Activated CD4-positive, CD25-positive, alpha-beta regulatory T cell (primary cell): ENCODE measurements around the gene APBA3.

Experiments used
- DNase-seq, 4 experiments: peaks; one replicate each; lab custom pipeline; 2025; lab: John Stamatoyannopoulos, UW

APBA3 gene

DNA sequence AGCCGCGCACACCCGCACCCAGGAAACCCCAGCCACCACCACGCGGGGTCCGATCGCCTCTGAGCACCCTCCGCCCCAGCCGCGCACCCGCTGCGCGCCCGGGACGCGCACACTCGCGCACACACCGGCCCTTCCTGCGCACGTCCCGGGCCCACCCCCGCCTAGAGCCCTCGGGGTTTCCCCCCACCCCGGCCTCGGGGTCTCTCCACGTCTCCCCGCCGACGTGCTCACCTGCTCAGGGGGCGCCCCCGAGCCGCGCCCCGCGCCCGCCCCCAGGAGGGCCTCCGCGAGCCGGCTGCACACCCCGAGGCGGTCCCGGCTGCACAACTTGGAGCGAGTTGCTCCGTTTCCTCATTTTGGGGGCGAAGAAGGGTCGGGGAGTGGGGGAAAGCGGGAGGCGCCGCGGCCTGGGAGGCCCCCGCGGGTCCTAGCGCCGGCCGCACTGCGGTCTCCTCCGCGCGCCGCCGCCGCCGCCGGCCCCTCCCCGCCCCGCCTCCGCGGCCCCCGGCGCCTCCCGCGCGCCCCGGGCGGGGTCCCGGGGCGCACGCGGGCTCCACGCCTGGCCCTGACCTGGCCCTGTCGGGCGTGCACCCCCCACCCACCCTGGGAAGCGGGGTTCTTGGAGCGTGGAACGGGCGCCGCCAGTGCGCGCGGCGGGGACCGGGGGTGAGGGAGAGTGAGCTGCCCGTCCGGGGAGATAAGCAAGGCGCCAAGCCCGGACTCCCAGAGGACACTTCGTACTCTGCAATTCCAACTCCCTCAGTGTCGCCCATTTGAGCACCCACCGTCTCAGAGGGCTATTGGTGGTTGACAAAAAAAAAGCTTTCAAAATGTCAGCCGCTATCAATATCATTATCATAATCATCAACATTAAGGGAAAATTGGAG lies 24.7 kb upstream of the APBA3 start, which contains the start of gene MATK:
Gene MATK, minus strand, starts transcription at position 444 of the 887 bp plus-strand sequence. CDS start 1,246 bp downstream, outside the sequence.
- DNase-seq, result no peak

DNA sequence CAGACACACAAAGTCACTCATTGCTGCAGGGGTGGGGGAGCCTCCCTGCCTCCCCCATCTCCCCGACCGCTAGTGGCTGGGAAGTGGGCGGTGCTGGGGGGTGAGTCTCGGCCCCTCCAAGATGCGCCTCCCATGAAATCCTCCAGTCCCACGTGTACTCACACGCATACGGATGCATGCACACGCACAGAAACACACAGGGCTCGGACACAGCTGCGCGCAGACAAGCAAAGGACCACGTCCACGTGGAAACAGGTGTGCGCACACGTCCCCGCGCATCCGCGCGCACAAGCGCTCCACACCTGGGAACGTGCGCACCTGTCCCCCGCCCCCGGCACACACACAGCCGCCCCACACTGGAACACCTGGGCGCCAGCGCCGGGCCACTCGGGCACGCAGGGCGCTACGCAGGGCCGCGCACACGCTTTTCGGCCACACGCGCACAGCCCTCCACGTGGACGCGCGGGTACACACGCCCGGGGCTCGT lies 24.0 kb upstream of the APBA3 start:
- no peak for DNase-seq

DNA sequence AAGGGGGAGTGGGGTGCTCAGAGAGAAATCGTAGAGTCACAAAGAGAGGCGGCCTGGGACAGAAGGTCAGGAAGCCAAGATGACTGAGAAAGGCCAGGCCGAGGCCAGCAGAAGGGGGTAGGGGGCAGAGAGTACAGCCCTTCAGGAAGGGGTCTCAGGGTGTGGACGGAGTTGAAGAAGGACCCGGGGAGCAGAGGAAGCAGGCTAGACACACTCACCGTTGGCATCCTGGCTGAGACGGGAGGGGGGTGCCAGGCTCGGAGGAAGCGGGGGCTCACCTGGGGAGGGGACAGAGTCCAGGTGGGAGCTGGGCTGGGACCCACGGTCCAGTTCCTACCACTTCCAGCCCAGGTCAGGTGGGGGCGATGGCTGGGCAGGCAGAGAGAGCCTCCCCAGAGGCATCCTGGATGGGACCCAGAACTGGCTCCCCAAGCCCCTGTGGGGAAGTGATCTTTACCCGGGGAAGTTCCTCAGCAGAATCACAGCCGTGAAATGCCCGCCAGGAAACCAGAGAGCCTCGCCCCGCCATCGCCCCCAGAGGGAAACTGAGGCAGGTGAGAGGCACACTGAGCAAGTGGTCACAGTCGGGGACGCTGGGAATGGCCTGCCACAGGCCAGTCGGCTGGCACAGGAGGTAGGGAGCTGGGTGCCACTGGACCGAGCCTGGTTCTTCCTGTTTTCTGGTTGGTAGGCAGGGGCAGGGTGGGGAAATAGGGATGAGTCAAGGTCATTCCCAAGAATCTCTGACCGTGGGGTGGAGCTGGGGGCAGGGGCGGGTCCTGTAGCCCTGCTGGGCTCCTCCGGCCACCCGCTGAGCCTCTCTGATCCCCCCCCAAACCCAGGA lies 23.3 kb upstream of the APBA3 start:
- no peak for DNase-seq

DNA sequence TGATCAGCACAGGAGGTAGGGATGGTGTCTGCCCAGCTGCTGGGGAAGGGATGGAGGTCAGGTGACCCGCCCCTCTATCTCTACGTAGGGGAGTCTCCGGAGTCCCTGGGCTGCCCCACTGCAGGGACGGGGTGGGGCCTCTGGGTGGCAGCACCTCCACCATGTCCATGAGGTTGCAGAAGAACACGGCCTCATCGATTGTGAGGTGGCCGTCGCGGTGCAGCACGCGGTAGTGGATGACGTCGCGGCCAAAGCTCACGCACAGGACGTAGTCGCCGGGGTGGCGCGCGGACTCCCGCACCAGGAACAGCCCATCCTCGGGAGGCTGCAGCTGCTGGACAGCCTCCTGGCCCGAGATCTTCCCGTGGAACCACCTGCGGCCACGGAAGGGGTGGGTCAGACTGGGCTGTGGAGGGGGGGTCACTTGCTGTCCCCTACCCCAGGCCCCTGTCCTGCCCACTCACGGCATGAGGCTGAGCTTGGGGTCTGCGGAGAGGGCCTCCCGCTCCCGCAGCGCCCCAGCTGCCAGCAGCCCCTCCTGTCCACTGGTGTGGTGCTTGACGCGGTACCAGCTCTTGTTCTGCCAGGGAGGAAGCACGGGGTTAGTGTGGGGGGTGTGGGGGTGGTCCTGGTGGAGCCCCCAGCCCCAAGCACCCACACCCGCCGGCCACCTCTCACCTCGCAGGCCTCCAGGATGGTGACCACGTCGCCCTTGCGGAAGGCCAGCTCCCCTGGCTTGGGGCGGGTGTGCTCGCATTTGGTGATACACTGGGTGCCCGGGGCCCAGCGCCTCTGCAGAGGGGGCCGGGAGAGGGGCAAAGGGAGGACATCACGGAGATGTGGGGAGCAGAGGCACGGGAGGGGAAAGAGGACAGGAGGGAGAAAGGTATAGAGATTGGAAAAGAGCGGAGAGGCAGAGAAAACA lies 22.4 kb upstream of the APBA3 start:
- no peak for DNase-seq

DNA sequence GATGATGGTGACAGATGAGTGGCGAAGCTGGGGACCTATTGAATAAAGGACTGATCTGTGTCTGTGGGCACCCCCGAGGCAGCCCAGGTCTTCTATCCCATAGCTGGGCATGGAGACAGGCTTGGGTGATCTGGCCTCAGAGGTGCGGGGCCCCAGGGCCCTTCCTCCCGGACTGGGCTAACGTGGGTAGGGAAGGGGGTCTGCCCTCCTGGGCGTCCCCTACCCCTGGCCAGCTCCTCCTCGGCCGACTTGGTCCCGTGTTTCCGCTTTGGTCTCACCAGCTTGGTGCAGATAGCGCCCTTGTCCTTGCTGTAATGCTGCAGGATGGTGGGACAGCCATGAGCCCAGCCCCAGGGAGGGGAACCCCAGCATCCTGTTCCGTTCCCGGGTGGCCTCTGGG lies 21.4 kb upstream of the APBA3 start:
- DNase-seq, result no peak

DNA sequence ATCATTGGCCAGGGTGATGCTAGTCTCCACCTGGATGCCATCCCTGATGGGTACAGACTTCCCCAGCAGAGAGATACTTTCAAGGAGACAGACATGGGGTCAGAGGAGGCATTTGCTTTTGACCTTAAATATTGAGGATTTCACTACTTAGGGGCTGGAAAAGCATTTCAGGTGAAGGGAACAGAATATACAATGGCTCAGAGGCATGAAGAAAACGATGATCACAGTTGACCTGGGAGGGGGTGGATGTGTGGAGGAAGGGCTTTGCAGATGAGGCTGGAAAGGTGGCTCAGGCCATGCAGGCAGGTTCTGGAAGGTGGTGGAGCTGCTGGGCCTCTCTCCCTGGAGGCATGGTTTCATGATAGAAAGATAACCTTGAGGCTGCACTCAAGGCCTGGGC lies 20.8 kb upstream of the APBA3 start:
- DNase-seq, result no peak

DNA sequence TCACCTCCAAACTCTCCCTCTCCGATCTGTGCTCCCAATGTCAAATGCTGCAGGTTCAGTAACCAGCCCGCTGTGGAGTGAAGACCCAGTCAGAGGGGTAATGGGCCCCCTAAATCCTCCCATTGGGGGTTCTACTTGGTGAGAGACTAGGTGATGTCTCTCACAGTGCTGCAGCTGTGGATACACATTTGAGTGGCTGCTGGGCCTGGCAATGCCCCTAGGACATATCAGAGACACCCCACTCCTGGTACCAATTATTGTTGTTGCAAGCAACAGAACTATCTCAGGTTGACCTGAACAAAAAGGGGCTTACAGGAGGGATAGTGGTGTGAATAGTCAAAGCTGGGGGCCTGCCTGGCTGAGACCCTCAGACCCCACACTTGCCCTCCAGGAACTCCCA lies 20.1 kb upstream of the APBA3 start:
- DNase-seq, result no peak

DNA sequence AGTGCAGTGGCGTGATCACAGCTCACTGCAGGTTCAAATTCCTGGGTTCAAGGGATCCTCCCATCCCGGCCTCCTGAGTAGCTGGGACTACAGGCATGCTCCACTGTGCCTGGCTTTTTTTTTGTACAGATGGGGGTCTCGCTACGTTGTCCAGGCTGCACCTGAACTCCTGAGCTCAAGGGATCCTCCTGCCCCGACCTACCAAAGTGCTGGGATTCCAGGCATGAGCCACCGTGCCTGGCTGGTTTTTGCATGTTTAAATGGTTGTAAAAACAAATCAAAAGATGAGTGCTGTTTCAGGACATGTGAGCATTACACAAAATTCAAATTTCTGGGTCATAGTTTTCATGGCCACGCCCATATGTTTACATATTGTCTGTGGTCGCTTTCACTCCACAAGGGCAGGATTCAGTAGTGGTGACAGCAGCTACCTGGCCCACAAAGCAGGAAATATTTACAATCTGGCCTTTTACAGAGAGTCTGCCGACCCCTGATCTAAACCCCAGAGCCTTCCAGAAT lies 19.4 kb upstream of the APBA3 start:
- no peak for DNase-seq

DNA sequence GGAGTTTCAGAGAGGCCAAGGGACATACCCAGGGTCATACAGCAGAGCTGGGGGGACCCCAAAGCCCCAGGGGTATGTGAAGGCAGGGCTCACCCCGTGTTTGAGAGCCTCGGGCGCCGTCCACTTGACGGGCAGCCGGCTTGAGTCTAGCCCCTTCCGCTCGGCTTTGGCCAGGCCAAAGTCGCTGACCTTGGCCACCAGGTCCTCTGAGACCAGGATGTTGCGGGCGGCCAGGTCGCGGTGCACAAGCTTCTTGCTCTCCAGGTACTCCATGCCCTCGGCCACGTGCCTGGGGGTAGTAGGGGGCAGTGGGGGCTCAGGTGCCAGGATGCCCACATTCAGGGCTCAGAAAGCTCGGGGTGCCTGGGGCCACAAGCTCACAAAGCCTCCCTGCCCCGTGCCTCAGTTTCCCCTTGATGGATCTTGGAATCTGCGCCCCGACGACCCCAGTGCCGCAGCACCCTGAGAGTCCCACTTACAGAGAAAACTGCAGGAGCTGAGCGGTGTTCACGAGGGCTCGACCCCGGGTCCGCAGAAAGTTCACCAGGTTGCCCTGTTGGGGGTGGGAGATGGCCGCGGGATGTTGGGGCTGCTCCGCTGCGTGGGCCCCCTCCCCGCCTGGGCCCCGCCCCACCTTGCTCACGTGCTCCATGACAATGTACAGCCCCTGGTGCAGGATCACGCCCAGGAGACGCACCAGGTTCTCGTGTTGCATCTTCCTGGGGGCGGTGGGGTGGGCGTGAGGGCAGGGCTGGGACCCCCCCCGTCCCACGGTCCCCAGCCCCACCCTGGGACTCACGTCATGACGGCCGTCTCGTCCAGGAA lies 17.6 kb upstream of the APBA3 start:
- DNase-seq, result no peak

DNA sequence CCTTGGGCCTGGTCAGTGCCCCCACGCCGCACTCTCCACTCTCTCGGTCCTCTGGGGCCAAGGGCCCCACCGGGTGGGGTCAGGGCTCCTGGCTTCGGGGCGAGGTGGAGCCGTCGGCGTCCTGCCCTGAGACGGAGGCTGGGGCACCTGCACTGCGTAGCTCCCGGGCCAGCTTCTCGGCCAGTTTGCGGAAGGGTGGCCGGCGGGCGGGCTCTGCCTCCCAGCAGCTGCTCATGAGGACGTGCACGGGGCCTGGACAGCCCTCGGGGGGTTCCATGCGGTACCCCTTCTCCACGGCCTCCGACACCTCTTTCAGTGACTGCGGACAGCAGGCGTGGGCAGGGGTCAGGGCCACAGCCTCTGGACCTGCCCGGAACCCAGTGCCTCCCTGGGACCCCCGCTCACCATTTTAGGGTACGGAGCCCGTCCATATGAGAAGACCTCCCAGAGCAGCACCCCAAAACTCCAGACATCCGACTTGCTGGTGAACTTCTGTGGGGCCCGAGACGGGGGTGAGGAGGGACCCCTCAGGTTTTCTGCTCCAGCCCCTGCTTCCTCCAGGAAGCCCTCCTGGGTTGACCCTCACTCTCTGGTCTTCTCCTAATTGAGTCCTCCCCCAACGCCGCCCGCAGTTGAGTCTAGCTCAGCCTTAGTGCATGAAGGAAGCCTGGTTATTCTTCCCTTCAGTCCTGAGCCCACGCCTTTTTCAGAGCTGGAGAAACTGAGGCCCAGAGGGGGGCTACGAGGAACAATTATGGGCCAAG lies 16.8 kb upstream of the APBA3 start:
- DNase-seq, result no peak

DNA sequence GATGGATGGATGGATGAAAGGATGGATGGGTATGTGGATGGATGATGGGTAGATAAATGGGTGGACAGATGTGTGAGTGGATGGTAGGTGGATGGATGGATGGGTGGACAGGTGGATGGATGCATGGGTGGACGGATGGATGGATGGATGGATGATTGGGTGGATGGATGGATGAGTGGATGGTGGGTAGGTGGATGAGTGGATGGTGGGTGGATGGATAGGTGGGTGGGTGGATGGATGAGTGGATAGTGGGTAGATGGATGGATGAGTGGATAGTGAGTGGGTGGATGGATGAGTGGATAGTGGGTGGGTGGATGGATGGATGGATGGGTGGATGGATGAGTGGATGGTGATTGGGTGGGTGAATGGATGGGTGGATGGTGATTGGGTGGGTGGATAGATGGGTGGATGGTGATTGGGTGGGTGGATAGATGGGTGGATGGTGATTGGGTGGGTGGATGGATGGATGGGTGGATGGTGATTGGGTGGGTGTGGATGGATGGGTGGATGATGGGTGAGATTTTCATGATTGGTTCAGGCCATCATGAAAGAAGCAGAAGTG lies 15.1 kb upstream of the APBA3 start:
- no peak for DNase-seq

DNA sequence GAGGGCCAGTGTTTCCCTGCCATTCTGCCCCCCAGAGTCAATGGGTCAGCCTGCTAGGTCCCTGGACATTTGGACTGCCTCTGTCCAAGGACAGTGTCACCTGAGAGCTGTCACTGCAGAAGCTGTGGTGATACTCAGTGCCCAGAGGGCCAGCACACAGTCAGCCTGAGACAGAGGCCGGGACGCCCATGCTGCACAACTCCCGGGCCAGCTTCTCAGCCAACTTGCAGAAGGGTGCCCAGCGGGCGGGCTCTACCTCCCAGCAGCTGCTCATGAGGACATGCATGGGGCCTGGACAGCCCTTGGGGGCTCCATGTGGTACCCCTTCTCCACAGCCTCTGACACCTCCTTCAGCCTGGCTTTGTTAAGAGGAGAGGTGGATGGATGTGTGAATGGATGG lies 14.3 kb upstream of the APBA3 start:
- DNase-seq, result no peak

DNA sequence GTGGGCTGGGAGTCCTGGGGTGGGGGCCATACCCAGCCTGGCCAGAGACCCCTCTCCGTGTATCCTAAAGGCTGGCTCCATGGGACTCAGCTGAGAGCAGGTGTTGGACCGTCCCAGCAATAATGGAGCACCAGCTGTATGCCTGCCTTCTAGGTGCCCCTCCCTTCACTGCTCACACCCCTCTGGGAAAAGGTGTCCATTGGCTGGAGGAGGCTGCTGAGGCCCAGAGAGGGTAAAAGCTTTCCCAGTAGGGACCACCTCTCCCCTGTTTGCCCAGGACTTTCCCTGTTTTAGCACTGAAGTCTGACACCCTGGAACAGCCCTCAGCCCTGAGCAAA lies 13.9 kb upstream of the APBA3 start:
- no peak for DNase-seq

DNA sequence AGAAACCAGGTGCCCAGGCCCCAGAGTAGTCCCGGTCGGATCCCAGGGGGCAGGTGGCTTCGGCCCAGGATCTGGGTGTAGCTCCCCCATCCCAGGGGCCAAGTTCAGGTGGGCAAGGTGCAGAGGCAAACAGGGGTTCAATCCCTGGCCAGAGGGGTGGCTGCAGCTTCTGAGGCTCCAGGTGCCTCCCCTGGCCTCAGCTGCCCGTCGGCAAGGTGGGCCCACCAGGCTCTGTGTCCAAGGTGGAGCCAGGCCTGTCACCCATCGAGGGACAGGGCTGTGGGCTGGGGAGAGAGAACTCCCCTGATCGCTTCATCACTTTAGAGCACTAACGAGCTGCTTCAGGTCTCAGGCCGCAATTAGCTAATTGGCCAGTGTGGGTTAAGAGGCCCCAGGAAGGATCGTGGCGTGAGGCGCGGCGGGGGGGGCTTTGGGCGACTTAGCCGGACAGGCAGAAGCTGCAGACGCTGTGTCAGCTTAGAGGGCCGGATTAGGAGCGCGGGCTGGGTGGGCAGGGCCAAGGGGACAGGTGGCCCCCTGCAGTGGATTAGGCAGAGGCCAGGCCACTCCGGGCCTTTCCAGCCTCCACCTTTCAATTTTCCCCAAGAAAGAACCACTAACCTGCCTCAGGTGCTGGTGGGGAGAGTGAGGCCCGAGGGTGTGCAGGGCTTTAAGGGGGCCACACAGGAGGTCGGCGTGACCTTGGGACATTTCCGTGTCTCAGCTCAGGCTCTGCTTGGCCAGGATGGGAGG lies 13.3 kb upstream of the APBA3 start:
- no peak for DNase-seq

DNA sequence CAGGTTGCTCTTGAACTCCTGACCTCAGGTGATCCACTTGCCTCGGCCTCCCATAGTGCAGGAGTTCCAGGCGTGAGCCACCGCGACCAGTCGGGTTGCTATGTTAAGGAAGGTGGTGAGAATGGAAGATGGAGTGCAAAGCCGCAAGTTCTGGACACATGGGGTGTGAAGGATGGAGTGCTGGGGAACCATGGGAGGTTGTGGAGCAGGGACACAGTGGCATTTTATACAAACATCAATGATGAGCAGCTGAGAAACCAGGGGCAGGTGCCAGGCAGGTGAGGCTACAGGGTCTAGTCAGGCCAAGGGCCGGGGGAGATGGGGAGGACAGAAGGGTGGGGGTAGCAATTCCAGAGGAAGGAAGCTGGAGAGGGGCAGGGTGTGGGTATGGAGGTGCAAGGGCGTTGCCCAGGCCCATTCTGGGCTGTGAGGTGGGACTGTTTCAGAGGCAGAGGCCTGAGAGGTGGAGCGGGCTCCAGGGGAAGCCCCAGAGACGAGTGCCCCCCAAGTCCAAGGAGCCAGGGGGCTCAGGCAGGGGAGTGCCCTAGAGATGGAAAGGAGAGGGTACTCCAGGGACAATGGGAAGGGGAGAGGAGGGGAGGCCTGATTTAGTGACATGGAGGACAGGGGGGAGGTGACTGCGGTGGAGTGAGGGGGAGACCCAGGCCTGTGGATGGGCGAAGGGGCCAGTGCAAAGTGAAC lies 12.5 kb upstream of the APBA3 start:
- no peak for DNase-seq

DNA sequence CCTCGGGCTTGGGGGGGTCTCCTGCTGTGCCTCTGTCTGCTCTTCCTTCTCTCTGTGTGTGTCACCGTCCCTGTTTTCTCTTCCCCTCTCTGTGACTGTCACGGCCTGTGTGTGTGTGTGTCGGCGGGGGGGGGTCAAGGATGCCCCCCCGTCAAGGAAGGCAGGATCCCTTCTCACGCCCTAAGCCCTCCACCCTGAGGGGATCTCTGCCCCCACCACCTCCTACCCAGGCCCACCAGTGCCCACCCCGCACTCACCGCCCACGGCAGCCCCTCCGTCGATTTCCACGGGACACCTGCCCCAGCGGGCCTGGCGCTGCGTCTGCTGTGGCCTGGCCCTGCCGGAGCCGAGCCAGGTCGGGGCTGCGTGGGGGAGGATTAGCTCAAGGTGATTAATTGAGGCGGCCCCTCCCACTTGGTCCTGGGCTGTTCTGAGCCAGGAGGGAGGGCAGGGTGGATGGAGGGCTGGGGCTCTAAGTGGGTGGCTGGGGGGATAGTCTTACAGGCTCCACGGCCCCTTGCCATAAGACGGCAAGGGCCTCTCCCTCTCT lies 10.5 kb upstream of the APBA3 start, which contains the start of gene RAX2:
Gene RAX2, minus strand, starts transcription at position 323 of the 550 bp plus-strand sequence. CDS start 486 bp downstream, outside the sequence.
- DNase-seq, result no peak

DNA sequence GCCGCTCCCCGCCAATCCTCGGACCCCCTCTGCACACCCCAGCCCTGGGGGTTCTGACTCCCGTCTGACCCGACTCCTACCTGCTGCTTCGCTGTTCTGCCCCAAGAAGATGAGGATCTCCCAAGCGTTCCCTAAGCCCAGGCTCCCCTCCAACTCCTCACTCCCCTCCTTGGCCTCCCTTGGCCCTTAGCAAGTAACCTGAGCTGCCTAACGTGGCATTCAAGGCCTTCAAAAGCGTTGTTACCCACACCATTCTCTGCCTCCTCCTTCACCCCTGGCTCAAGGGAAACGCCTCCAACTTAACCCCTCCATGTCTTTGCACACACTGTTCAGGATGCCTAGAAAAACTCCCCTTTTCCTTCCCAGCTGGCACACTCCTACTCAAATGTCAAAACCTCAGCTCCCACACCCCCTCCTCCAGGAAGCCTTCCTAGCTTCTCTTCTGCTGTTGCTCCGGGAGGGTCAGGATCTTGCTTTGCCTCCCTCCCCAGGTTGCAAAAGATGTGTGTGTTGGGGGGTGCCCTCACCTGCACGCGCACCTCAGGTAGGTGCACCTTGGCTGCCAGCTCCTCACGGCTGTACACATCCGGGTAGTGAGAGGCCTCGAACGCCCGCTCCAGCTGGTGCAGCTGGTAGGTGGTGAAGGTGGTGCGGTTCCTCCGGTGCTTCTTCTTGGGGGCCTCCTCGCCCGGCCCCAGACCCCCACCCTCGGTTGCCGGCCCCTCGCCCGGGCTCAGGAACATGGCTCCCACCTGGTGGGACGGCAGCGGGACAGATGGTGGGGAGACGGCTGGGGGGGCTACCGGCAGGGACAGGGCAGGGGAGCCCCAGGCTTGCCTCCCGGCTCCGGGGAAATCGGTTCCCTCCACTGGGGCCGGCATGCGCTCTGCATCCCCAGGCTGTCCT lies 9.8 kb upstream of the APBA3 start:
- no peak for DNase-seq
